GM23248 (cell line): ENCODE results near the gene RGCC.

Experiments
- EZH2 ChIP-seq: fragments of 200-600 bp; sonication (generic); IDR thresholded peaks from 2 replicates; pipeline ENCODE4 v1.6.1; 2018; ENCODE audit warnings: antibody characterized with exemption, mild to moderate bottlenecking; ENCODE audit not compliant: insufficient read depth, poor library complexity, severe bottlenecking
- EZH2phosphoT487 ChIP-seq: fragments of 200-600 bp; sonication (generic); IDR thresholded peaks from 2 replicates; pipeline ENCODE4 v1.6.1; 2018; ENCODE audit warnings: antibody characterized with exemption, moderate library complexity, mild to moderate bottlenecking, low read depth; ENCODE audit not compliant: insufficient read depth

- no peak for TF ChIP-seq EZH2
- no peak for TF ChIP-seq EZH2phosphoT487
These were observed 12.8 kb downstream of the RGCC start for GRCh38 chr13:41470196-41470595.
